GM15510 (cell line): ENCODE data around the gene AKT2.

Experiments used
- POLR2A ChIP-seq: IDR thresholded peaks from 3 replicates; pipeline ENCODE4 v1.6.1; 2011; ENCODE audit warnings: borderline replicate concordance; ENCODE audit not compliant: insufficient read length; ENCODE audit errors: extremely low read depth

AKT2 gene

GRCh38 chr19:40242480-40242879 is 42.7 kb downstream of the AKT2 start:
- TF ChIP-seq POLR2A, result no peak

- TF ChIP-seq POLR2A, result no peak
These were observed 43.2 kb downstream of the AKT2 start for GRCh38 chr19:40241809-40242384.

GRCh38 chr19:40241125-40241808 is 43.9 kb downstream of the AKT2 start:
- no peak for TF ChIP-seq POLR2A

- TF ChIP-seq POLR2A, result no peak
These were observed 44.8 kb downstream of the AKT2 start for GRCh38 chr19:40240332-40240731.

GRCh38 chr19:40239415-40240226 is 45.5 kb downstream of the AKT2 start:
- TF ChIP-seq POLR2A, result no peak

GRCh38 chr19:40238775-40239174 is 46.4 kb downstream of the AKT2 start:
- TF ChIP-seq POLR2A, result no peak

GRCh38 chr19:40237791-40238190 is 47.4 kb downstream of the AKT2 start:
- TF ChIP-seq POLR2A, result no peak

GRCh38 chr19:40236366-40236765 is 48.8 kb downstream of the AKT2 start:
- no peak for TF ChIP-seq POLR2A

GRCh38 chr19:40236026-40236355 is 49.2 kb downstream of the AKT2 start:
- no peak for TF ChIP-seq POLR2A

- TF ChIP-seq POLR2A, result no peak
These were observed 49.7 kb downstream of the AKT2 start for GRCh38 chr19:40235238-40236025.

GRCh38 chr19:40234429-40235237 is 50.5 kb downstream of the AKT2 start:
- no peak for TF ChIP-seq POLR2A

- TF ChIP-seq POLR2A, result no peak
These were observed 51.2 kb downstream of the AKT2 start for GRCh38 chr19:40233811-40234389.

- no peak for TF ChIP-seq POLR2A
These were observed 52.0 kb downstream of the AKT2 start for GRCh38 chr19:40232949-40233810.
